T-cell (primary cell): ENCODE results near the gene BAG1. TPM values are rescaled to one million over a fixed set of nuclear protein-coding genes. Genes with fewer than 3 reads are reported as not detected.

Experiments
- ATAC-seq, 4 experiments: fragments of 200-7000 bp in 3 of 4; fragments of 150-1000 bp in 1 of 4; cut with Tn5 transposase; replicated peaks in 1 of 4; 1 replicate in 3 of 4; 2 replicates in 1 of 4; pipeline ENCODE4 v1.10.0; 2021; ENCODE audit warnings: moderate library complexity in 3 of 4, mild to moderate bottlenecking in 2 of 4, moderate number of reproducible peaks in 1 of 4
- CTCF ChIA-PET, 2 donors: fragments of 300-600 bp; sonication (Branson Sonifier 250); formaldehyde crosslinking; loops; one replicate each; lab custom pipeline; 2022; ENCODE audit warnings: antibody characterized with exemption in 2 of 2; lab: Charles Lee
- POLR2A ChIA-PET, 2 donors: fragments of 300-600 bp; sonication (Branson Sonifier 250); formaldehyde crosslinking; loops; one replicate each; lab custom pipeline; 2022; ENCODE audit warnings: antibody characterized with exemption in 2 of 2; lab: Charles Lee
- DNase-seq, 35 experiments: peaks; one replicate each; pipeline versions ENCODE4 v3.0.0 to v3.0.0-alpha.2; 2013 to 2023
- H3K27ac ChIP-seq: one replicate; pipeline ENCODE4 v1.5.1; 2013; ENCODE audit warnings: low read length
- H3K27me3 ChIP-seq, 2 experiments: replicated peaks in 1 of 2; 1 replicate in 1 of 2; 2 replicates in 1 of 2; pipeline versions ENCODE4 v1.6.1 to v1.7.0; 2013; ENCODE audit warnings: low read length in 1 of 2, mixed read lengths in 1 of 2; ENCODE audit not compliant: control insufficient read depth in 2 of 2, insufficient read depth in 2 of 2; ENCODE audit errors: extremely low read depth in 1 of 2
- H3K36me3 ChIP-seq, 2 donors: 1 replicate in 1 of 2; 2 replicates in 1 of 2; pipeline versions ENCODE4 v1.6.1 to v1.7.0; 2013; ENCODE audit warnings: low read length in 1 of 2; ENCODE audit not compliant: control insufficient read depth in 2 of 2, insufficient read depth in 1 of 2; ENCODE audit errors: extremely low read depth in 1 of 2
- H3K4me1 ChIP-seq, 2 experiments: 1 replicate in 1 of 2; 2 replicates in 1 of 2; pipeline versions ENCODE4 v1.6.1 to v1.7.0; 2013; ENCODE audit warnings: low read length in 2 of 2, mixed read lengths in 1 of 2; ENCODE audit not compliant: insufficient read depth in 2 of 2, control insufficient read depth in 1 of 2; ENCODE audit errors: extremely low read depth in 1 of 2
- H3K4me3 ChIP-seq, 2 donors: 1 replicate in 1 of 2; 2 replicates in 1 of 2; pipeline versions ENCODE4 v1.5.1 to v1.7.0; 2013; ENCODE audit warnings: mild to moderate bottlenecking in 2 of 2, low read length in 1 of 2, moderate library complexity in 1 of 2; ENCODE audit not compliant: control insufficient read depth in 1 of 2; ENCODE audit errors: extremely low read depth in 1 of 2
- H3K9me3 ChIP-seq: 2 replicates; pipeline ENCODE4 v1.7.0; 2013
- H3K27ac Mint-ChIP-seq, 2 donors: one replicate each; pipeline ENCODE4 v1.8.0; 2020 to 2021; ENCODE audit warnings: mild to moderate bottlenecking in 2 of 2, mixed read lengths in 2 of 2
- H3K27me3 Mint-ChIP-seq, 2 donors: one replicate each; pipeline ENCODE4 v1.8.0; 2021 to 2022; ENCODE audit warnings: mixed read lengths in 2 of 2
- H3K36me3 Mint-ChIP-seq: one replicate; pipeline ENCODE4 v1.8.0; 2021; ENCODE audit warnings: mixed read lengths
- H3K4me1 Mint-ChIP-seq, 3 donors: one replicate each; pipeline ENCODE4 v1.8.0; 2020 to 2022; ENCODE audit warnings: mixed read lengths in 3 of 3, mild to moderate bottlenecking in 1 of 3
- H3K4me3 Mint-ChIP-seq, 3 donors: one replicate each; pipeline ENCODE4 v1.8.0; 2020 to 2022; ENCODE audit warnings: mild to moderate bottlenecking in 3 of 3, mixed read lengths in 3 of 3, moderate library complexity in 3 of 3
- H3K9me3 Mint-ChIP-seq, 3 donors: one replicate each; pipeline ENCODE4 v1.8.0; 2020 to 2022; ENCODE audit warnings: mixed read lengths in 3 of 3
- WGBS: methylation state at CpG from one replicate; pipeline ENCODE4 v1.1.5; 2013; ENCODE audit warnings: missing lambda C conversion rate; ENCODE audit not compliant: insufficient coverage; 5-methylcytosine and 5-hydroxymethylcytosine counted together
- total RNA-seq, 35 experiments: library from RNA in 6 of 35; stranded (reverse) in 6 of 35; fragments of 120-200 nt in 1 of 35; gene quantifications; one replicate each; pipeline versions ENCODE4 v1.2.1 to v1.2.4 and lab custom pipeline; 2013 to 2026

The BAG1 gene
- total RNA-seq, 5 donors from 2014 or later (not counting 1 experiment from before 2014, with no cell fraction given) = 59.4 to 69.9 (median 62.4) TPM

DNA sequence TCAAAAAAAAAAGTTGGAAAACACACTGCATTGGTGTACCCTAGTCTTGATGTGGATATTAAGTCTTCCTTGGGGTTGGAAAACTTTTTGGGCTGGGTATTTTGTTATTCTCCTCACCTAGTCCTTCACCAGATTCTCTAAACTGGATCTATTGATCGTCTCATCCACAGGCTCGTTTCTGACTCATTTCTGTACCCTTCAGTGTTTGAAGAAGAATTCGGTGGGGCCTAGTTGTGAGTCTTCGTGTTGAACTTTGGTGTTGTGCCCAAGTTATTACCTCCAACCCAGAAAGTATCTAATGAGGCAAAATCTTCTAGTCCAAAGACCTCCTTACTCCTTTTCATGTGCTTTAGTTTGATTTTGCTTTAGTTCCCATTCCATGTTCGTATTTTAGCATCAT, 27.4 kb upstream of the BAG1 start:
- no peak for ATAC-seq
- no peak for DNase-seq
- H3K36me3 ChIP-seq = peaks cover 3 to 38% of the 10 kb centered on the region in 2 donors
- WGBS = 89% methylated on average over 1 of the region's 5 CpGs
- peak overlapping the region; percentile 21 for H3K27ac ChIP-seq
- H3K4me3 ChIP-seq = no peak overlapping the region
- CTCF ChIA-PET = interaction anchor here in 1 of 2 donors (1.2 kb wide), 1 partner anchor 11 kb away, joined by 3 read pairs; no protein-coding TSS in a partner anchor
- H3K27me3 Mint-ChIP-seq = no peaks in the 10 kb centered on the region
- H3K9me3 ChIP-seq = no peaks in the 10 kb centered on the region
- peak overlapping the region; percentile 82 to 85 for H3K27ac Mint-ChIP-seq
- peaks cover 52 to 75% (median 71%) of the 10 kb centered on the region in 3 donors for H3K4me1 Mint-ChIP-seq
- peaks cover 20 to 65% of the 10 kb centered on the region in 2 experiments for H3K4me1 ChIP-seq
- H3K9me3 Mint-ChIP-seq = no peaks in the 10 kb centered on the region
- H3K36me3 Mint-ChIP-seq = peaks cover 39% of the 10 kb centered on the region
- no peaks in the 10 kb centered on the region for H3K27me3 ChIP-seq
- peak overlapping the region; percentile 84 to 99 (median 98) for H3K4me3 Mint-ChIP-seq
- POLR2A ChIA-PET = interaction anchor here in 1 of 2 donors (0.7 kb wide), 1 partner anchor 891 kb away, joined by 3 read pairs; no protein-coding TSS in a partner anchor

DNA sequence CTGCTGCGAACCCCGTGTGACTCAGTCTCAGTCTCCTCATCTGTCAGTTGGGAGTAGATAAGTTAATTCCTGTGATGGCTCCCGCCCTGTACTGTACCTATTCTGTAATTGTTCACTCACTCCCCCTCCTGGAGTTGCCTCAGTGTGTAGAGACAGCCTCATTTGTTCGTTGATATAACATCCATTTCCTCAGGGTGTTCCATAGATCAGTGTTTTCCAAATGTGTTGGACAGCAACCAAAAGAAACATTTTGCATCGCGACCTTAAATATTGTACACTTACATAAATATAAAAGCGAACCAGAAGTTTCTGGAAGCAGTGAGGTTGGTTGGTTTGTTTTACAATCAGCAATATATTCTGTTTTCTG, 26.5 kb upstream of the BAG1 start:
- ATAC-seq (peak in 2 of 4 experiments; percentile 6 to 16), DNase-seq (no peak)
- peaks cover 34% of the 10 kb centered on the region for H3K36me3 Mint-ChIP-seq
- peaks cover 19 to 59% of the 10 kb centered on the region in 2 experiments for H3K4me1 ChIP-seq
- no peaks in the 10 kb centered on the region for H3K9me3 Mint-ChIP-seq
- peak overlapping the region; percentile 100 for H3K27ac ChIP-seq
- peak overlapping the region; percentile 84 to 99 (median 98) for H3K4me3 Mint-ChIP-seq
- no CpG with 5 or more reads among the region's 7 CpGs for WGBS
- H3K4me1 Mint-ChIP-seq = peaks cover 43 to 70% (median 65%) of the 10 kb centered on the region in 3 donors
- no peaks in the 10 kb centered on the region for H3K9me3 ChIP-seq
- ChIA-PET CTCF (interaction anchor here in 1 of 2 donors (1.2 kb wide), 1 partner anchor 12 kb away, joined by 3 read pairs; no protein-coding TSS in a partner anchor), POLR2A (interaction anchor here (0.7 to 1.4 kb wide), 3 partner anchors 25 to 892 kb away, joined by 3 to 8 read pairs (median 4); partner anchors contain the start of gene DNAJA1 (in 1 of the 2))
- peaks cover 3 to 29% of the 10 kb centered on the region in 2 donors for H3K36me3 ChIP-seq
- no peaks in the 10 kb centered on the region for H3K27me3 ChIP-seq
- H3K27ac Mint-ChIP-seq = peak overlapping the region; percentile 100
- H3K4me3 ChIP-seq = peak overlapping the region; percentile 78 to 88
- H3K27me3 Mint-ChIP-seq = no peaks in the 10 kb centered on the region

DNA sequence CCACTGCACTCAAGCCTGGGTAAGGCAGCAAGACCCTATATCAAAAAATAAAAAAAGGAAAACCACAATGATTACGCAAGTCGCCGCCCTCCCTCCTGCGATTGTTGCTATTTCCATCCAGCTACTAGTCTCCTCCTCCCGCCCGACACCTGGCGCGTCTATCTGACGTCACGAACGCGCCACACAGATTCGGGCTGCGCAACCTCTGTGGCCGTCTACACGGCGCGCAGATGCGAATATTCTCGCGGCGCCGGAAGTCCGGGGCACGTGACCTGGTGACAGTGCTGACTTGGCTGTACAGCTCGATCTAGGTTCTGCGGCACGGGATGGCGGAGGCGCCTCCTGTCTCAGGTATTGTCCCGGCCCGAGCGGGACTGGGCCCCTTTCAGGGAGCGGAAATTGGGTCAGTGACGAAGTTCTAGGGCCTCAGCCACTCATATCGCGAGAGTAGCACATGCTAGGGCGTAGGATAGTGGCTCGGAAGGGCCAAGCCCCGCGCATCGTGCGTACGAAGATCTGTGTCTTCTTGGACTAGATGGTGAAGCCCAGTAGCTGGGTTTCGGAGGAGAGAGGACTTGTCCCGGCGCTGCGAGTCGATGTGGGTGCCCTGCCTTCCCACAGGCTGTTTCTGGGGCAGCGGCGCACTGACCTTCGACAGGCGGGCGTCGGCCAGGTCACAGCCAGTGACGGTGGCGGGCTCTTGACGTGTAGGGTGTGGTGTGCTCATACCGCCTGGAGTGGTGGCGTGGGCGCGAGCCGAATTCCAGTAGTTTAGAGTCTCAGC, 25.9 kb upstream of the BAG1 start, which contains the start of gene NFX1:
NFX1 (plus strand) TSS at position 270 of the 784 bp plus-strand sequence; CDS start at position 327, 57 bp downstream.
- Histone ChIP-seq H3K4me1 (peaks cover 19 to 53% of the 10 kb centered on the region in 2 experiments), H3K27ac (peak within 1 kb of the TSS; percentile 100), H3K4me3 (peak within 1 kb of the TSS; percentile 85 to 88), H3K36me3 (peaks cover 3 to 25% of the 10 kb centered on the region in 2 donors), H3K27me3 (no peaks in the 10 kb centered on the region), H3K9me3 (no peaks in the 10 kb centered on the region)
- H3K4me3 Mint-ChIP-seq = peak within 1 kb of the TSS; percentile 84 to 99 (median 98)
- peaks cover 32% of the 10 kb centered on the region for H3K36me3 Mint-ChIP-seq
- no peaks in the 10 kb centered on the region for H3K27me3 Mint-ChIP-seq
- ChIA-PET CTCF (interaction anchor here in 1 of 2 donors (0.6 to 1.2 kb wide), 11 partner anchors 12 to 889 kb away, joined by 3 to 10 read pairs (median 5); partner anchors contain the start of genes BAG1, CHMP5, NOL6 and SMU1), POLR2A (interaction anchor here (0.5 to 1.4 kb wide), 11 partner anchors 26 to 268 kb away, joined by 3 to 17 read pairs (median 4); partner anchors contain the start of genes NOL6 (in 2 of the 2), DNAJA1 (in 1 of the 2) and SMU1 (in 1 of the 2))
- peak within 1 kb of the TSS; percentile 100 for H3K27ac Mint-ChIP-seq
- DNase-seq (peak; percentile 96 to 100 (median 99)), ATAC-seq (peak; percentile 86 to 90 (median 88))
- WGBS = under 1% methylated on average over 58 of the region's 63 CpGs
- no peaks in the 10 kb centered on the region for H3K9me3 Mint-ChIP-seq
- H3K4me1 Mint-ChIP-seq = peaks cover 37 to 65% (median 61%) of the 10 kb centered on the region in 3 donors

DNA sequence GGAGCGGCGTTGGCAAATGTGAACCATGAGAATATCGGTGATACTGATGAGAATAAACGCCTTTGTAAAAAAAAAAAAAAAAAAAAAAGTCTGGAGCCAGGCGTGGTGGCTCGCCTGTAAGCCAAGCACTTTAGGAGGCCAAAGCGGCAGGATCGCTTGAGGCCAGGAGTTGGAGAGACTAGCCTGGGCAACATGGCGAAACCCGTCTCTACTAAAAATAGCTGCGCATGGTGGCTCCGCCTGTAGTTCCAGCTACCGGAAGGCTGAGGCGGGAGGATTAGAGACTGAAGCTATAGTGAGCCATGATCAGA, 25.4 kb upstream of the BAG1 start:
- no peaks in the 10 kb centered on the region for H3K27me3 Mint-ChIP-seq
- ChIA-PET CTCF (interaction anchor here in 1 of 2 donors (0.6 to 0.9 kb wide), 10 partner anchors 11 to 889 kb away, joined by 3 to 10 read pairs (median 6); partner anchors contain the start of genes BAG1, CHMP5, NOL6 and SMU1), POLR2A (interaction anchor here (0.6 to 1.4 kb wide), 9 partner anchors 129 to 268 kb away, joined by 3 to 17 read pairs (median 4); partner anchors contain the start of genes NOL6 (in 2 of the 2), DNAJA1 (in 1 of the 2) and SMU1 (in 1 of the 2))
- Histone ChIP-seq H3K4me3 (peak overlapping the region; percentile 85 to 88), H3K27me3 (no peaks in the 10 kb centered on the region), H3K4me1 (peaks cover 19 to 49% of the 10 kb centered on the region in 2 experiments), H3K27ac (peak overlapping the region; percentile 100), H3K36me3 (peaks cover 3 to 20% of the 10 kb centered on the region in 2 donors), H3K9me3 (no peaks in the 10 kb centered on the region)
- peaks cover 30% of the 10 kb centered on the region for H3K36me3 Mint-ChIP-seq
- peaks cover 37 to 61% (median 57%) of the 10 kb centered on the region in 3 donors for H3K4me1 Mint-ChIP-seq
- DNase-seq (no peak), ATAC-seq (no peak)
- H3K27ac Mint-ChIP-seq = peak overlapping the region; percentile 100
- H3K4me3 Mint-ChIP-seq = peak overlapping the region; percentile 84 to 99 (median 98)
- no peaks in the 10 kb centered on the region for H3K9me3 Mint-ChIP-seq
- WGBS = 0% methylated on average over 8 of the region's 14 CpGs

- H3K4me1 Mint-ChIP-seq = peaks cover 33 to 57% (median 53%) of the 10 kb centered on the region in 3 donors
- ATAC-seq = no peak
- WGBS = 16% methylated on average over 3 of the region's 12 CpGs
Observed at GRCh38 chr9:33289496-33289895, 25.0 kb upstream of the BAG1 start.

More at GRCh38 chr9:33289496-33289895, 25.0 kb upstream of the BAG1 start:
- Histone ChIP-seq H3K27ac (peak overlapping the region; percentile 100), H3K9me3 (no peaks in the 10 kb centered on the region), H3K27me3 (no peaks in the 10 kb centered on the region), H3K4me1 (peaks cover 19 to 45% of the 10 kb centered on the region in 2 experiments), H3K4me3 (peak overlapping the region in 1 of 2 donors; percentile 88), H3K36me3 (peaks cover 3 to 16% of the 10 kb centered on the region in 2 donors)
- peak in 15 of 35 experiments; percentile 1 to 33 (median 17) for DNase-seq
- ChIA-PET CTCF (interaction anchor here in 1 of 2 donors (0.7 to 0.9 kb wide), 4 partner anchors 11 to 213 kb away, joined by 3 to 8 read pairs (median 7); partner anchors contain the start of genes BAG1, CHMP5 and SMU1), POLR2A (interaction anchor here (0.6 to 1.4 kb wide), 7 partner anchors 134 to 267 kb away, joined by 3 to 17 read pairs (median 4); partner anchors contain the start of genes NOL6 (in 2 of the 2), DNAJA1 (in 1 of the 2) and SMU1 (in 1 of the 2))
- Mint-ChIP-seq H3K27ac (peak overlapping the region; percentile 100), H3K36me3 (peaks cover 26% of the 10 kb centered on the region), H3K27me3 (no peaks in the 10 kb centered on the region), H3K4me3 (peak overlapping the region; percentile 84 to 99 (median 98)), H3K9me3 (no peaks in the 10 kb centered on the region)
